Islet of Langerhans (tissue), 1 donor: ENCODE measurements around the gene SLC1A7.

ENCODE experiments used
- FAIRE-seq: peaks from one replicate; lab custom pipeline; 2011; peaks lifted over from hg19 to GRCh38; lab: Jason Lieb, UNC

Gene SLC1A7

GRCh38 chr1:53090227-53091147 lies 52.0 kb downstream of the SLC1A7 start:
- FAIRE-seq, result no peak

- no peak for FAIRE-seq
Measured at GRCh38 chr1:53089478-53090226, 52.8 kb downstream of the SLC1A7 start.

GRCh38 chr1:53088616-53089300 lies 53.7 kb downstream of the SLC1A7 start:
- no peak for FAIRE-seq

GRCh38 chr1:53087332-53088285 lies 54.8 kb downstream of the SLC1A7 start:
- FAIRE-seq, result no peak

GRCh38 chr1:53086491-53087070 lies 55.9 kb downstream of the SLC1A7 start:
- FAIRE-seq, result no peak

- FAIRE-seq, result no peak
Measured at GRCh38 chr1:53085405-53085804, 57.0 kb downstream of the SLC1A7 start.

- no peak for FAIRE-seq
Measured at GRCh38 chr1:53084589-53084971, 57.9 kb downstream of the SLC1A7 start.

GRCh38 chr1:53083636-53084588 lies 58.5 kb downstream of the SLC1A7 start:
- no peak for FAIRE-seq

- FAIRE-seq, result no peak
Measured at GRCh38 chr1:53082826-53083455, 59.5 kb downstream of the SLC1A7 start.

GRCh38 chr1:53081384-53082066 lies 60.9 kb downstream of the SLC1A7 start:
- no peak for FAIRE-seq

GRCh38 chr1:53080769-53081168 lies 61.7 kb downstream of the SLC1A7 start:
- no peak for FAIRE-seq

GRCh38 chr1:53080041-53080440 lies 62.4 kb downstream of the SLC1A7 start:
- no peak for FAIRE-seq

- no peak for FAIRE-seq
Measured at GRCh38 chr1:53079251-53079650, 63.2 kb downstream of the SLC1A7 start.

GRCh38 chr1:53078333-53079101 lies 63.9 kb downstream of the SLC1A7 start:
- no peak for FAIRE-seq

GRCh38 chr1:53077599-53077965 lies 64.9 kb downstream of the SLC1A7 start:
- FAIRE-seq, result no peak

- no peak for FAIRE-seq
Measured at GRCh38 chr1:53076721-53077598, 65.5 kb downstream of the SLC1A7 start.

- FAIRE-seq, result no peak
Measured at GRCh38 chr1:53076165-53076564, 66.3 kb downstream of the SLC1A7 start.
